ENCODE measurements around the gene SLFN11.

Gene SLFN11

DNA sequence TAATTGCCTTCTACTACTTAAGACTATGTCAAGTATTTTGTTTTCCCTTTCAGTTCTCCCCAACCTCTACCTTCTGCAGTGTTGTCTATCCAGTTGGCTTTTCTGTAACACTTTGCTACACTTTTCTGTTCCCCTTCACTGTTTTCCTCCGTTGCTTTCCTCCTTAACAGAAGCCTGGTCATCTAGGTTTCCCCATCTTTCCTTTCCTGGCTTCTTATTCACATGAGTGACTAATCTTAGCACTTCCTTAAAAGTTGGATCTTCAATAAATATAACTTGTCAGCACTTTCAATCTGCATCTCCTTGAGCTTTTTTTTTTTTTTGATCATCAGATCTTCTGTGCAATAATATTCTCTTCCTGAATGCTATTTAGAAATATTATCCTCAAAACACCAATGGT, 2.8 kb upstream of the SLFN11 start:
- ATAC-seq (replicated peaks) (no peak), DNase-seq (no peak)
- Mint-ChIP-seq H3K27me3 (no peaks in the 10 kb centered on the region), H3K4me1 (peaks cover 20 to 44% of the 10 kb centered on the region in 2 donors), H3K9me3 (peaks cover 0 to 2% of the 10 kb centered on the region in 2 donors), H3K36me3 (peaks cover 0 to 4% of the 10 kb centered on the region in 2 donors), H3K4me3 (no peak overlapping the region), H3K27ac (no peak overlapping the region)

GRCh38 chr17:35374766-35375344, 1.4 kb upstream of the SLFN11 start:
- Mint-ChIP-seq H3K27ac (peak overlapping the region; percentile 96), H3K4me3 (peak overlapping the region; percentile 92 to 93), H3K4me1 (peaks cover 18 to 39% of the 10 kb centered on the region in 2 donors), H3K9me3 (peaks cover 6 to 9% of the 10 kb centered on the region in 2 donors), H3K36me3 (peaks cover 0 to 13% of the 10 kb centered on the region in 2 donors), H3K27me3 (no peaks in the 10 kb centered on the region)
- DNase-seq (no peak), ATAC-seq (replicated peaks) (no peak)

DNA sequence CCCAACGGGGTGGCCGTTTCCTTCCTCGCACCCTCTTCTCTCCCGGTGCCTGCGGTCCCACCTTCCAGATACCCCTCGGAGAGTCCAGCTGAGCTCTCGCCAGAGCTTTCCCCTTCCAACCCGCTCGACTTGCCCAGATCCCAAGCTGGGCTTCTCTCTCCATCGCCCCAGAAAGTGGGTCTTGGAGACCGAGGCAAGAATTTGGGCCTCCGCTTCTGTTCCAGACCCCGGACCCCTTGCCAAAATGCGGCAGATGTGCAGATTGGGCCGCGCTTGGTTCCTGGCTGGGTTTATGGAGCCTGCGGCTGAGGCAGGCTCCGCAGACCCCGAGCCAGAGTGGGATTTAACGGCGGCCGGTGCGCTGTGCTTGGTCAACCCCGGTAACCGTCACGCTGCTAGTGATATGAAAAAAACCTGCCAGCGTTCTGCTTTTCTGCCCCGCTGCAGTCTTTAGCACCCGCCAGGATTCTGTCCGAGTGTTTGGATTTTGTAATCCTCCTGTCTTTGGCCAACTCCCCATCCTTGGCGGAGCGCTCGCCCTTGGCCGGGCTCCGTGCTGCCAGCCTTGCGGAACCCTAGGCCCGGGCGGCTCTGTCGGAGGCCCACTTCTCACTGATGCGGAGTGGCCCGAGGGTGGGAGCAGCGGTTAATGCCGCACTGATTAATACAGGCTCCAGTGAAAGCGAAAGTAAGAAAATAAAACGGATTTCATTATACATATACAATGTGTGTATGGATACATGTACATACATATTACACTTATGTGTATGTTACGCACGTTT, 754 bp upstream of the SLFN11 start:
- peak overlapping the region; percentile 92 to 93 for H3K4me3 Mint-ChIP-seq
- peak; percentile 64 to 66 for ATAC-seq (replicated peaks)
- H3K27ac Mint-ChIP-seq, result peak overlapping the region; percentile 96
- H3K27me3 Mint-ChIP-seq, result no peaks in the 10 kb centered on the region
- peaks cover 8 to 11% of the 10 kb centered on the region in 2 donors for H3K9me3 Mint-ChIP-seq
- peaks cover 0 to 15% of the 10 kb centered on the region in 2 donors for H3K36me3 Mint-ChIP-seq
- peaks cover 18 to 38% of the 10 kb centered on the region in 2 donors for H3K4me1 Mint-ChIP-seq
- peak; percentile 29 for DNase-seq

DNA sequence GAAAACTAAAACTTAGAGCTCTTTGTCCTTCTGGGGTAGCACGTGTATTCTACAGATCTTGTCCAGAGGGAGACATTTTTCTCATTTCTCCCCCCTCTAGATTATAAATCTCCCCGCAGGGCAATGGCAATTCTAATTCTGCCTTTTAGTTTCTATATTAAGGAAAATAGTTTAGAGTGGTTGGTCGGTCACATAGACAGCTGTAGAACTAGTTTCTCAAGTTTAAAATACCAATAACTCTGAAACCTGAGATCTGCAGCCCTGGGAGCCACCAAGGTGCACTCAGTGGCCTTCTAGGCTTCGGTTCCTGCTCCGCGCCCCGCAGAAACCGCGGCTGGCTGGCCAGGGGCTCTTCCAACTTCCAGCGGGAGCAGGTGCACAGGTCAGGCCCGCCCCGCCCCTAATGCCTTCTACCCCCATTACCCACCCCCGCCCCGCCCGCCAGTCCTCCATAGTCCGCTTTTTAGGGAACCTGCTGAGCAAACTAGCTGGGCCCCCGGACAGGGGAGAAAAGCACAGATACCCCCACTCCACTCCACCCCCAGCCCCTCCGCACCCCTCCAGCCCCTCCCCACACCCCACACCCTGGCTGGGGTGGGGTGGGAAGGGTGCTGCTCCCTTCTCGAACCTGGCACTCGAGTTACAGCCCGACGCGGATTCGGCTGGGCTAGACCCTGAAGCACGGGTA, 431 bp downstream of the SLFN11 start:
- Mint-ChIP-seq H3K4me3 (peak overlapping the region; percentile 92 to 93), H3K9me3 (peaks cover 8 to 11% of the 10 kb centered on the region in 2 donors), H3K27ac (peak overlapping the region; percentile 96), H3K36me3 (peaks cover 0 to 17% of the 10 kb centered on the region in 2 donors), H3K4me1 (peaks cover 20 to 45% of the 10 kb centered on the region in 2 donors), H3K27me3 (no peaks in the 10 kb centered on the region)
- DNase-seq (peak; percentile 8), ATAC-seq (replicated peaks) (peak; percentile 18 to 20)

DNA sequence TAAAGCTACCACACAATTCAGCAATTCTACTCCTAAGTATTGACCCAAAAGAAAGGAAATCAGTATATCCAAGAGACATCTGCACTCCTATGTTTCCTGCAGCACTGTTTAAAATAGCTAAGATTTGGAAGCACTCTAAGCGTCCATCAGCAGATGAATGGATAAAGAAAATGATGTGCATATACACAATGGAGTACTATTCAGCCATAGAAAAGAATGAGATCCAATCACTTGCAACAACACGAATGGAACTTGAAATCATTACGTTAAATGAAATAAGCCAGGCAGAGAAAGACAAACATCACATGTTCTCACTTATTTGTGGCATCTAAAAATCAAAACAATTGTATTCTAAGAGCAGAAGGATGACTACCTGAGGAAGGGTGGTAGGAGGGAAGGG, 1.5 kb downstream of the SLFN11 start:
- DNase-seq, result no peak
- ATAC-seq (replicated peaks), result no peak
- no peak overlapping the region for H3K27ac Mint-ChIP-seq
- H3K9me3 Mint-ChIP-seq, result peaks cover 8 to 11% of the 10 kb centered on the region in 2 donors
- no peaks in the 10 kb centered on the region for H3K27me3 Mint-ChIP-seq
- peaks cover 0 to 20% of the 10 kb centered on the region in 2 donors for H3K36me3 Mint-ChIP-seq
- peaks cover 24 to 51% of the 10 kb centered on the region in 2 donors for H3K4me1 Mint-ChIP-seq
- peak overlapping the region; percentile 50 to 57 for H3K4me3 Mint-ChIP-seq

GRCh38 chr17:35368081-35368830, 5.2 kb downstream of the SLFN11 start:
- peaks cover 8 to 11% of the 10 kb centered on the region in 2 donors for H3K9me3 Mint-ChIP-seq
- H3K27me3 Mint-ChIP-seq, result no peaks in the 10 kb centered on the region
- H3K4me3 Mint-ChIP-seq, result peak overlapping the region; percentile 19 to 26
- ATAC-seq (replicated peaks) (peak; percentile 100), DNase-seq (peak; percentile 47)
- peaks cover 16 to 41% of the 10 kb centered on the region in 2 donors for H3K4me1 Mint-ChIP-seq
- peaks cover 4 to 37% of the 10 kb centered on the region in 2 donors for H3K36me3 Mint-ChIP-seq
- H3K27ac Mint-ChIP-seq, result peak overlapping the region; percentile 33

- H3K27me3 Mint-ChIP-seq, result no peaks in the 10 kb centered on the region
- H3K4me1 Mint-ChIP-seq, result peaks cover 6 to 15% of the 10 kb centered on the region in 2 donors
- DNase-seq (no peak), ATAC-seq (replicated peaks) (no peak)
- peaks cover 8 to 35% of the 10 kb centered on the region in 2 donors for H3K36me3 Mint-ChIP-seq
- no peak overlapping the region for H3K27ac Mint-ChIP-seq
- no peaks in the 10 kb centered on the region for H3K9me3 Mint-ChIP-seq
- H3K4me3 Mint-ChIP-seq, result no peak overlapping the region
Measured at GRCh38 chr17:35361027-35361426, 12.4 kb downstream of the SLFN11 start.

- no peaks in the 10 kb centered on the region for H3K27me3 Mint-ChIP-seq
- H3K27ac Mint-ChIP-seq, result no peak overlapping the region
- DNase-seq (no peak), ATAC-seq (replicated peaks) (no peak)
- H3K36me3 Mint-ChIP-seq, result peaks cover 13 to 31% of the 10 kb centered on the region in 2 donors
- no peak overlapping the region for H3K4me3 Mint-ChIP-seq
- H3K4me1 Mint-ChIP-seq, result peaks cover 2 to 7% of the 10 kb centered on the region in 2 donors
- no peaks in the 10 kb centered on the region for H3K9me3 Mint-ChIP-seq
Measured at GRCh38 chr17:35359398-35359797, 14.0 kb downstream of the SLFN11 start.

GRCh38 chr17:35352284-35352683, 21.1 kb downstream of the SLFN11 start:
- Mint-ChIP-seq H3K27me3 (no peaks in the 10 kb centered on the region), H3K27ac (no peak overlapping the region), H3K36me3 (peaks cover 7 to 22% of the 10 kb centered on the region in 2 donors), H3K9me3 (no peaks in the 10 kb centered on the region), H3K4me3 (no peak overlapping the region), H3K4me1 (no peaks in the 10 kb centered on the region)
- ATAC-seq (replicated peaks) (no peak), DNase-seq (no peak)

DNA sequence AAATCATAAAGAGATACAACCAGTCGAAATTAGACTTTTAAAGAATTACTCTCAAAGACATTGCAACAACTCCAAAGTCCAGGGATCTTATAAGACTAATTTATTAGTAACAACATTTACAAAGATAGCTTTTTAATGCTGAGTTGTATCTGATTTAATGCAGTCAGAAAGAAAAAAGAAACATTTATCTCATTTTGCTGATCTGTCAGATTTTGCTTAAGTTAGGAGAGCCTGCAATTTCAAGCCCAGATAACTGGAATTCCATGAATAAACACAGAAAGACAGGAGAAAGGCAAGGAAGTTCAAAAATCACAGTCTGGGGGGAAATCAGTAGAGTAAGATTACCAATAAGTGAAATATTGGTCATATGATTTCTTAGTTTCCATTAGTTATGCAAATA, 22.9 kb downstream of the SLFN11 start:
- no peak overlapping the region for H3K4me3 Mint-ChIP-seq
- no peak overlapping the region for H3K27ac Mint-ChIP-seq
- DNase-seq (no peak), ATAC-seq (replicated peaks) (no peak)
- peaks cover 9 to 15% of the 10 kb centered on the region in 2 donors for H3K4me1 Mint-ChIP-seq
- peaks cover 7 to 13% of the 10 kb centered on the region in 2 donors for H3K36me3 Mint-ChIP-seq
- no peaks in the 10 kb centered on the region for H3K27me3 Mint-ChIP-seq
- H3K9me3 Mint-ChIP-seq, result no peaks in the 10 kb centered on the region

- Mint-ChIP-seq H3K27me3 (no peaks in the 10 kb centered on the region), H3K36me3 (no peaks in the 10 kb centered on the region), H3K4me1 (peaks cover 23 to 45% of the 10 kb centered on the region in 2 donors), H3K9me3 (peaks cover 7% of the 10 kb centered on the region in 2 donors), H3K4me3 (peak overlapping the region; percentile 89 to 90), H3K27ac (peak overlapping the region; percentile 77)
- ATAC-seq (replicated peaks) (peak; percentile 53 to 54), DNase-seq (no peak)
Measured at GRCh38 chr17:35345926-35346771, 27.3 kb downstream of the SLFN11 start.

GRCh38 chr17:35345445-35345925, 27.9 kb downstream of the SLFN11 start:
- no peak for DNase-seq
- Mint-ChIP-seq H3K4me1 (peaks cover 23 to 49% of the 10 kb centered on the region in 2 donors), H3K36me3 (peaks cover 0 to 5% of the 10 kb centered on the region in 2 donors), H3K4me3 (peak overlapping the region; percentile 89 to 90), H3K27ac (peak overlapping the region; percentile 60), H3K9me3 (peaks cover 7% of the 10 kb centered on the region in 2 donors), H3K27me3 (no peaks in the 10 kb centered on the region)
- no peak for ATAC-seq (replicated peaks)

GRCh38 chr17:35344262-35344661, 29.2 kb downstream of the SLFN11 start:
- Mint-ChIP-seq H3K27me3 (no peaks in the 10 kb centered on the region), H3K9me3 (peaks cover 7% of the 10 kb centered on the region in 2 donors), H3K27ac (peak overlapping the region; percentile 5), H3K36me3 (peaks cover 0 to 9% of the 10 kb centered on the region in 2 donors), H3K4me1 (peaks cover 23 to 49% of the 10 kb centered on the region in 2 donors), H3K4me3 (no peak overlapping the region)
- ATAC-seq (replicated peaks) (no peak), DNase-seq (no peak)

All from stimulated activated naive B cell treated with anti-CD40 and anti-IgM and Interleukin-4, amounts not matched to agents 10 μg/mL and 1 μg/mL and 100 μg/mL, for 72 hours (primary cell).